ENCODE results near the gene CSF1.

- TF ChIP-seq CTCF (conservative IDR thresholded peaks at IDR 0.05; ENCODE audit: low read depth, low read length) (no peak), EZH2 (IDR thresholded peaks at IDR 0.05; ENCODE audit: borderline replicate concordance, low read depth, low read length, poor library complexity, severe bottlenecking) (no peak)
Observed at GRCh38 chr1:109918671-109919070, 8.0 kb downstream of the CSF1 start.

Measured in A673 (cell line).